ENCODE data around the gene EME1.

The EME1 gene

GRCh38 chr17:50355701-50356341, 17.2 kb upstream of the EME1 start:
- H3K9me3 ChIP-seq (replicated peaks; ENCODE audit: insufficient read depth, low read length): no peaks in the 10 kb centered on the region
- no peak for DNase-seq
- no peaks in the 10 kb centered on the region for H3K4me1 ChIP-seq (ENCODE audit: low read length)
- no peaks in the 10 kb centered on the region for H3F3A ChIP-seq (ENCODE audit: insufficient read depth, low read length)
- H3K27me3 ChIP-seq (replicated peaks; ENCODE audit: insufficient read depth, low read length): no peaks in the 10 kb centered on the region
- H3K4me2 ChIP-seq (ENCODE audit: low read depth, low read length): no peak overlapping the region
- H4K20me1 ChIP-seq (ENCODE audit: insufficient read depth, low read length): no peaks in the 10 kb centered on the region
- TF ChIP-seq EZH2phosphoT487 (IDR thresholded peaks at IDR 0.05; ENCODE audit: low read length) (no peak), CTCF (IDR thresholded peaks at IDR 0.05; ENCODE audit: low read length) (no peak), EZH2 (optimal IDR thresholded peaks at IDR 0.05; ENCODE audit: low read depth, low read length) (no peak)
- no peak overlapping the region for H2AFZ ChIP-seq (ENCODE audit: low read length)
- no peak overlapping the region for H3K4me3 ChIP-seq (ENCODE audit: low read length)
- H3K36me3 ChIP-seq (replicated peaks; ENCODE audit: insufficient read depth, low read length): no peaks in the 10 kb centered on the region
- no peak overlapping the region for H3K9ac ChIP-seq (ENCODE audit: low read length)
- no peaks in the 10 kb centered on the region for H3K79me2 ChIP-seq (ENCODE audit: low read length)
- H3K9me2 ChIP-seq (replicated peaks; ENCODE audit: insufficient read depth, low read length): no peaks in the 10 kb centered on the region
- H3K27ac ChIP-seq (ENCODE audit: low read length): no peak overlapping the region

- H3K27ac ChIP-seq (ENCODE audit: low read length): no peak overlapping the region
- H3K9me2 ChIP-seq (replicated peaks; ENCODE audit: insufficient read depth, low read length): no peaks in the 10 kb centered on the region
- H3K9ac ChIP-seq (ENCODE audit: low read length): no peak overlapping the region
- no peak overlapping the region for H2AFZ ChIP-seq (ENCODE audit: low read length)
- no peaks in the 10 kb centered on the region for H4K20me1 ChIP-seq (ENCODE audit: insufficient read depth, low read length)
- H3K36me3 ChIP-seq (replicated peaks; ENCODE audit: insufficient read depth, low read length): no peaks in the 10 kb centered on the region
- no peak overlapping the region for H3K4me3 ChIP-seq (ENCODE audit: low read length)
- TF ChIP-seq EZH2 (optimal IDR thresholded peaks at IDR 0.05; ENCODE audit: low read depth, low read length) (no peak), EZH2phosphoT487 (IDR thresholded peaks at IDR 0.05; ENCODE audit: low read length) (no peak), CTCF (IDR thresholded peaks at IDR 0.05; ENCODE audit: low read length) (no peak)
- no peaks in the 10 kb centered on the region for H3K79me2 ChIP-seq (ENCODE audit: low read length)
- H3F3A ChIP-seq (ENCODE audit: insufficient read depth, low read length): no peaks in the 10 kb centered on the region
- H3K9me3 ChIP-seq (replicated peaks; ENCODE audit: insufficient read depth, low read length): no peaks in the 10 kb centered on the region
- H3K27me3 ChIP-seq (replicated peaks; ENCODE audit: insufficient read depth, low read length): no peaks in the 10 kb centered on the region
- H3K4me1 ChIP-seq (ENCODE audit: low read length): no peaks in the 10 kb centered on the region
- DNase-seq: no peak
- H3K4me2 ChIP-seq (ENCODE audit: low read depth, low read length): no peak overlapping the region
Measured at GRCh38 chr17:50356418-50356817, 16.6 kb upstream of the EME1 start.

GRCh38 chr17:50356892-50357510, 16.0 kb upstream of the EME1 start:
- Histone ChIP-seq H3K79me2 (ENCODE audit: low read length) (no peaks in the 10 kb centered on the region), H3F3A (ENCODE audit: insufficient read depth, low read length) (no peaks in the 10 kb centered on the region), H3K9ac (ENCODE audit: low read length) (no peak overlapping the region), H3K4me3 (ENCODE audit: low read length) (no peak overlapping the region), H3K4me2 (ENCODE audit: low read depth, low read length) (no peak overlapping the region), H2AFZ (ENCODE audit: low read length) (no peak overlapping the region), H3K27ac (ENCODE audit: low read length) (no peak overlapping the region), H4K20me1 (ENCODE audit: insufficient read depth, low read length) (no peaks in the 10 kb centered on the region), H3K27me3 (replicated peaks; ENCODE audit: insufficient read depth, low read length) (no peaks in the 10 kb centered on the region), H3K9me2 (replicated peaks; ENCODE audit: insufficient read depth, low read length) (no peaks in the 10 kb centered on the region), H3K4me1 (ENCODE audit: low read length) (no peaks in the 10 kb centered on the region), H3K9me3 (replicated peaks; ENCODE audit: insufficient read depth, low read length) (no peaks in the 10 kb centered on the region), H3K36me3 (replicated peaks; ENCODE audit: insufficient read depth, low read length) (no peaks in the 10 kb centered on the region)
- no peak for DNase-seq
- TF ChIP-seq CTCF (IDR thresholded peaks at IDR 0.05; ENCODE audit: low read length): no peak
- no peak for TF ChIP-seq EZH2phosphoT487 (IDR thresholded peaks at IDR 0.05; ENCODE audit: low read length)
- TF ChIP-seq EZH2 (optimal IDR thresholded peaks at IDR 0.05; ENCODE audit: low read depth, low read length): no peak
